GM23248 (cell line): ENCODE measurements around the gene HNMT. TPM values are rescaled to one million over a fixed set of nuclear protein-coding genes. Genes with fewer than 3 reads are reported as not detected.
"Not testable (repeated sequence)": the region's sequence is repeated elsewhere in the genome, so short reads cannot be mapped to it uniquely, and the experiment has no call there.

Experiments
- DNase-seq: peaks from one replicate; pipeline ENCODE4 v3.0.0-alpha.2; 2015
- H2AFZ ChIP-seq: fragments of 200-600 bp; sonication (generic); 2 replicates; pipeline ENCODE4 v1.6.1; 2016; ENCODE audit warnings: antibody characterized with exemption
- H3F3A ChIP-seq: fragments of 200-600 bp; sonication (generic); 2 replicates; pipeline ENCODE4 v1.6.1; 2016; ENCODE audit warnings: mild to moderate bottlenecking, antibody characterized with exemption, mixed run types; ENCODE audit not compliant: insufficient read depth
- H3K27ac ChIP-seq: fragments of 200-600 bp; sonication (generic); 2 replicates; pipeline ENCODE4 v1.5.1; 2016; ENCODE audit warnings: mild to moderate bottlenecking
- H3K27me3 ChIP-seq: fragments of 200-600 bp; sonication (generic); replicated peaks from 2 replicates; pipeline ENCODE4 v1.6.1; 2016; ENCODE audit warnings: mild to moderate bottlenecking; ENCODE audit not compliant: insufficient read depth
- H3K36me3 ChIP-seq: fragments of 200-600 bp; sonication (generic); 2 replicates; pipeline ENCODE4 v1.6.1; 2016; ENCODE audit warnings: low read depth, mild to moderate bottlenecking
- H3K4me1 ChIP-seq: fragments of 200-600 bp; sonication (generic); 2 replicates; pipeline ENCODE4 v1.6.1; 2016; ENCODE audit warnings: mild to moderate bottlenecking; ENCODE audit not compliant: insufficient read depth
- H3K4me2 ChIP-seq: fragments of 200-600 bp; sonication (generic); one replicate; pipeline ENCODE4 v1.6.1; 2016; ENCODE audit warnings: mild to moderate bottlenecking; ENCODE audit not compliant: unreplicated experiment
- H3K4me3 ChIP-seq: fragments of 200-600 bp; sonication (generic); 2 replicates; pipeline ENCODE4 v1.5.1; 2016; ENCODE audit warnings: mild to moderate bottlenecking
- H3K79me2 ChIP-seq: fragments of 200-600 bp; sonication (generic); 2 replicates; pipeline ENCODE4 v1.6.1; 2016; ENCODE audit warnings: mild to moderate bottlenecking; ENCODE audit not compliant: insufficient read depth
- H3K9ac ChIP-seq: fragments of 200-600 bp; sonication (generic); 2 replicates; pipeline ENCODE4 v1.6.1; 2016; ENCODE audit warnings: mild to moderate bottlenecking
- H3K9me2 ChIP-seq: fragments of 200-600 bp; sonication (generic); 2 replicates; pipeline ENCODE4 v1.6.1; 2016; ENCODE audit warnings: mixed run types, mild to moderate bottlenecking, moderate library complexity; ENCODE audit not compliant: insufficient read depth
- H3K9me3 ChIP-seq: fragments of 200-600 bp; sonication (generic); one replicate; pipeline ENCODE4 v1.6.1; 2017; ENCODE audit warnings: low read depth
- H4K20me1 ChIP-seq: fragments of 200-600 bp; sonication (generic); 2 replicates; pipeline ENCODE4 v1.6.0; 2016; ENCODE audit not compliant: insufficient read depth
- EZH2 ChIP-seq: fragments of 200-600 bp; sonication (generic); IDR thresholded peaks from 2 replicates; pipeline ENCODE4 v1.6.1; 2018; ENCODE audit warnings: antibody characterized with exemption, mild to moderate bottlenecking; ENCODE audit not compliant: insufficient read depth, poor library complexity, severe bottlenecking
- EZH2phosphoT487 ChIP-seq: fragments of 200-600 bp; sonication (generic); IDR thresholded peaks from 2 replicates; pipeline ENCODE4 v1.6.1; 2018; ENCODE audit warnings: antibody characterized with exemption, moderate library complexity, mild to moderate bottlenecking, low read depth; ENCODE audit not compliant: insufficient read depth
- WGBS, 2 experiments: methylation state at CpG; one replicate each; pipeline ENCODE4 v1.1.6; 2015 to 2017; ENCODE audit warnings: low lambda C conversion rate in 2 of 2, low coverage in 1 of 2; ENCODE audit errors: missing lambda C conversion rate in 2 of 2; 5-methylcytosine and 5-hydroxymethylcytosine counted together
- in situ Hi-C: fragments of 300-500 bp; cut with MboI; formaldehyde crosslinking; loops from 2 replicates; pipeline ENCODE4 v1.15.0; 2020
- polyA plus RNA-seq: library from polyadenylated mRNA; unstranded; fragments of >200 nt; fragmentation: Nextera tagmentation; extraction: Ambion mirVana; gene quantifications from 2 replicates; pipeline ENCODE4 v1.2.1, GENCODE V29; 2016
- total RNA-seq: library from RNA; depleted of rRNA; stranded (reverse); fragments of >200 nt; shearing (Covaris generic); gene quantifications from 2 replicates; pipeline ENCODE4 v1.2.3, GENCODE V29; 2014; rRNA removed

HNMT gene
- total RNA-seq: 2.7 and 7.3 TPM in 2 replicates
- polyA plus RNA-seq: 5.8 and 6.8 TPM in 2 replicates

DNA sequence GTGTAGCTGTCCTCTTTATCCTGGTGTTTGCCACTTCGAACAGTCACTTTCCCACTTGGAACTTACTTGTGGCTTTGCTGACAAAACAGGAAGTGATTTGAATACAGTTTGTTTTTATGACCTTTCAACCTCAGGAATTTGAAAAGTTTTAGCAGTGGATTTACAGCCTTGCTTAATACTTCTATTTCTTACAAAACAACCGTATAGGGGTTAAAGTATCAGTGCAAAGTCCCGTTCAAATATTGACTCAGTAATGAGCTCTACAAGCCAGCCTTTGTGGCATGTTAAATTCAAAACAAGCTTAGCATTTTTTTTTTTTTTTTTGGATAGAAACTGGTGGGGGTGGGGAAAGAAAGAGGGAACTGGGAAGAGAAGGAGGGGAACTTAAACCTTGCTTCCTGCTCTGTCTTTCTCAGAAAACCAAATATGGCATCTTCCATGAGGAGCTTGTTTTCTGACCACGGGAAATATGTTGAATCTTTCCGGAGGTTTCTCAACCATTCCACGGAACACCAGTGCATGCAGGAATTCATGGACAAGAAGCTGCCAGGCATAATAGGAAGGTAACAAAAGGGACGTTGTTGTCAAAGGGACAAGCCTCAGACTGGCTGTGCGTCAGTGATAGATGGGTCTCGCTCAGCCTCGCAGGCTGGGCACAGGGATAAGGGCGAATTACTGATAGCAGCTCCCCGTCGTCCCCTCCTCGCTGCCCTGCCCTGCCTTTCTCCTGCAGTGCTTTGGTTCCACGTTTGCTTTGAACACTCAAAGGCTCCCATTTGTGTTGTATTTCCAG is at the start of gene HNMT:
Gene HNMT, plus strand, starts transcription at position 408 of the 793 bp plus-strand sequence. Its CDS starts 19 bp downstream, at position 427.
- 3% methylated on average over 15 of the region's 15 CpGs for WGBS, 2 experiments
- DNase-seq: peak; percentile 59
- no peak for TF ChIP-seq EZH2phosphoT487
- TF ChIP-seq EZH2: no peak

DNA sequence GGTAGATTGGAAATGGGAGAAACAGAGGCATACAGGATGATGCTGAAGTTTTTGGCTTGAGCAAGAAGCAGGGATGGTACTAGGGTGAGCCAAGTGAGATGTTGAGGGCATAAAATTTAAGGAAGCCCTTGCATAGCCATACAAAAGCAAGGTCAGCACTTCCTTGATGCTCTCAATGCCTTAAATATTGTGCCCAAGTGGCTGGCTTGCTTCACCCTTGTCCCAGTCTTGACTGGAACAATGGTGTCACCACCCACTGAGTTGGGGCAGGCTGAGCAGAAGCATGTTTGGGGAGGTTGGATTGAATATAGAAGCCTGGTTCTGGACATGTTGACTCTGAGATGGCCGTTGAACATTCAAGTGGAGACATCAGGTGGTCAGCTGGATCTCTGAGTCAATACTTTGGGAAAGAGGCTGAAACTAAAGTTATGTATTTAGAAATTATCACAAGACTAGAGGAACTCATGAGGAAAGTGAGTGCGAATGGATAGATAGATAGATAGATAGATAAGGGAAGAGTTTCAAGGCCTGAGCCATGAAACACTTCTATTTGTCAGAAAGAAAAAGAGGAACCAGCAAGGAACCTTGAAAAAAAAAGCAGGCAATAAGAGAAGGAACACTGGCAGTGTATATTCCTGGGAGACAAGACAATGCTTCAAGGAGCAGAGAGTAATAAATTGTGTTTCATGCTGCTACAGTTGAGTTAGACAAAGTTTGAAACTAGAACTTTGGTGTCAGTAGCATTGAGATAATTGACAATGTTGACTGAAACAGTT is 43.0 kb upstream of the HNMT start:
- Histone ChIP-seq H3K9me3 (no peaks in the 10 kb centered on the region), H3K4me3 (no peak overlapping the region), H3K27ac (no peak overlapping the region), H3F3A (no peaks in the 10 kb centered on the region), H3K79me2 (no peaks in the 10 kb centered on the region), H3K36me3 (no peaks in the 10 kb centered on the region), H3K4me1 (no peaks in the 10 kb centered on the region), H3K4me2 (no peak overlapping the region), H3K9ac (no peak overlapping the region), H4K20me1 (no peaks in the 10 kb centered on the region), H2AFZ (no peak overlapping the region), H3K27me3 (peaks cover 82% of the 10 kb centered on the region), H3K9me2 (no peaks in the 10 kb centered on the region)
- TF ChIP-seq EZH2: no peak
- no peak for TF ChIP-seq EZH2phosphoT487
- WGBS, 2 experiments: 67 to 75% methylated on average over 2 of the region's 2 CpGs
- no peak for DNase-seq
- in situ Hi-C loops: no loop called here

More for the DNA sequence above, at the start of gene HNMT:
- Histone ChIP-seq H3K27me3 (no peaks in the 10 kb centered on the region), H3K4me2 (peak within 1 kb of the TSS; percentile 95), H3K27ac (peak within 1 kb of the TSS; percentile 68), H3F3A (peaks cover 23% of the 10 kb centered on the region), H2AFZ (peak within 1 kb of the TSS; percentile 93), H3K79me2 (no peaks in the 10 kb centered on the region), H3K4me3 (peak within 1 kb of the TSS; percentile 66), H3K4me1 (peaks cover 28% of the 10 kb centered on the region), H3K9me3 (no peaks in the 10 kb centered on the region), H3K9me2 (no peaks in the 10 kb centered on the region), H4K20me1 (no peaks in the 10 kb centered on the region), H3K9ac (peak within 1 kb of the TSS; percentile 64), H3K36me3 (no peaks in the 10 kb centered on the region)
- in situ Hi-C loops: no loop called here

DNA sequence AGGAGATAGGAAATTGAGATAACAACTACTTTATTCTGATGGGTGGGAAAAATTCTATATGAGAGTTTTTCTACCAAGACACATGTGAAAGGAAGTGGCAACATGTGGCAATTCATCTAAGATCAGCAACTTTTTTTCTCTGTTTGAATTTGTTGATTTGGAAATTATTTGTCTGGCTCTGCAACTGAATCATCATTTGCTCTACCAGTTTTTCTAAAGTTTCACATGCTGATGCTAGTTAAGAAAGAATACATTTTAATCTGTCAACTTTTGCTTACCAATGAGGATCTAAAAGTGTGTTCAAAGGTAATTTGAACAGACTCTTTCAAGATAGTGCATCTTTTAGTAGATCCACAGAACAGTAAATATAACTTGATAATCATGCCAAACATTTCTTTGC is 42.1 kb upstream of the HNMT start:
- H3K9me3 ChIP-seq, H3F3A ChIP-seq, H3K4me3 ChIP-seq, H3K9ac ChIP-seq, H3K36me3 ChIP-seq, H3K27ac ChIP-seq, H4K20me1 ChIP-seq, H3K4me2 ChIP-seq, DNase-seq, H3K9me2 ChIP-seq, H3K4me1 ChIP-seq, in situ Hi-C loops, H3K79me2 ChIP-seq, H2AFZ ChIP-seq: not testable (repeated sequence)
- peaks cover 73% of the 10 kb centered on the region for H3K27me3 ChIP-seq

DNA sequence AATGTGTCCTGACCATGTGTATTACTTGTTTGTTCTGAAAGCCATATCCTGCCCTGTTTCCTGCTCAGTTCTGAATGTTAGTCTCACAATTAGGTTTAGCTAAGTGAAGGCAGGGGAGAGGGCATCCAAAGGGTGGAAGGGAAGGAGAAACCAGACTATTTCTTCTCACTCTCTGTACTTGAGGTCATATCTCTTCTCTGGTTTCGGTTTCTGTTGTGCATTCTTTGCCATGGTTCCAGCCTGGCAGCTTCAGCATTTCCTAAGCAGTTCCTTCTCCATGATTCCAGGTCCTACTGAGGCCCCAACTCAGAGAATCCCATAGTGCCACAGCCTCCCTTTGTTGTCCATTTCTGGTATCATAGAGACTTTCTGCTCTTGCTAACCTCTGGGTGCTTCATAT is 40.3 kb upstream of the HNMT start:
- Histone ChIP-seq H2AFZ (no peak overlapping the region), H3F3A (0 out of 2 replicates have a peak, but pooled peaks cover 4% of the 10 kb centered on the region), H3K4me3 (no peak overlapping the region), H3K79me2 (no peaks in the 10 kb centered on the region), H3K27me3 (peaks cover 69% of the 10 kb centered on the region), H3K9me3 (no peaks in the 10 kb centered on the region), H3K4me2 (no peak overlapping the region), H3K4me1 (peaks cover 8% of the 10 kb centered on the region), H3K36me3 (no peaks in the 10 kb centered on the region), H3K9ac (no peak overlapping the region), H3K9me2 (no peaks in the 10 kb centered on the region), H3K27ac (no peak overlapping the region), H4K20me1 (no peaks in the 10 kb centered on the region)
- DNase-seq: no peak
- in situ Hi-C loops: no loop called here
- 36 to 58% methylated on average over 1 of the region's 1 CpG for WGBS, 2 experiments
- no peak for TF ChIP-seq EZH2phosphoT487
- no peak for TF ChIP-seq EZH2
